Stimulated activated memory B cell treated with anti-CD40 and anti-IgM and Interleukin-4, amounts not matched to agents 10 μg/mL and 1 μg/mL and 100 μg/mL, for 72 hours (primary cell): ENCODE data around the gene THSD7A.

ENCODE experiments used
- ATAC-seq: fragments of 150-1000 bp; cut with Tn5 transposase; 2 replicates; pipeline ENCODE4 v1.10.0; 2021
- H3K27ac Mint-ChIP-seq: one replicate; pipeline ENCODE4 v1.8.0; 2022; ENCODE audit warnings: mild to moderate bottlenecking, mixed read lengths
- H3K27me3 Mint-ChIP-seq: one replicate; pipeline ENCODE4 v1.8.0; 2022; ENCODE audit warnings: mixed read lengths
- H3K36me3 Mint-ChIP-seq: one replicate; pipeline ENCODE4 v1.8.0; 2022; ENCODE audit warnings: mixed read lengths
- H3K4me1 Mint-ChIP-seq: one replicate; pipeline ENCODE4 v1.8.0; 2022; ENCODE audit warnings: mixed read lengths
- H3K4me3 Mint-ChIP-seq: one replicate; pipeline ENCODE4 v1.8.0; 2022; ENCODE audit warnings: mild to moderate bottlenecking, moderate library complexity, mixed read lengths
- H3K9me3 Mint-ChIP-seq: one replicate; pipeline ENCODE4 v1.8.0; 2022; ENCODE audit warnings: mixed read lengths

THSD7A gene

GRCh38 chr7:11709196-11709595 lies 122.8 kb downstream of the THSD7A start:
- no peak for ATAC-seq
- Mint-ChIP-seq H3K9me3 (no peaks in the 10 kb centered on the region), H3K4me1 (no peaks in the 10 kb centered on the region), H3K4me3 (no peak overlapping the region), H3K36me3 (no peaks in the 10 kb centered on the region), H3K27me3 (no peaks in the 10 kb centered on the region), H3K27ac (no peak overlapping the region)

- H3K27ac Mint-ChIP-seq: no peak overlapping the region
- H3K9me3 Mint-ChIP-seq: no peaks in the 10 kb centered on the region
- no peak overlapping the region for H3K4me3 Mint-ChIP-seq
- H3K27me3 Mint-ChIP-seq: no peaks in the 10 kb centered on the region
- H3K4me1 Mint-ChIP-seq: no peaks in the 10 kb centered on the region
- no peak for ATAC-seq
- no peaks in the 10 kb centered on the region for H3K36me3 Mint-ChIP-seq
Measured at GRCh38 chr7:11707606-11708193, 124.3 kb downstream of the THSD7A start.

- H3K9me3 Mint-ChIP-seq: no peaks in the 10 kb centered on the region
- no peaks in the 10 kb centered on the region for H3K36me3 Mint-ChIP-seq
- H3K4me1 Mint-ChIP-seq: no peaks in the 10 kb centered on the region
- H3K4me3 Mint-ChIP-seq: no peak overlapping the region
- no peaks in the 10 kb centered on the region for H3K27me3 Mint-ChIP-seq
- no peak for ATAC-seq
- no peak overlapping the region for H3K27ac Mint-ChIP-seq
Measured at GRCh38 chr7:11706666-11707605, 125.1 kb downstream of the THSD7A start.

GRCh38 chr7:11703829-11704228 lies 128.2 kb downstream of the THSD7A start:
- Mint-ChIP-seq H3K27me3 (no peaks in the 10 kb centered on the region), H3K4me1 (no peaks in the 10 kb centered on the region), H3K9me3 (peaks cover 3% of the 10 kb centered on the region), H3K27ac (no peak overlapping the region), H3K4me3 (no peak overlapping the region), H3K36me3 (no peaks in the 10 kb centered on the region)
- no peak for ATAC-seq

- no peaks in the 10 kb centered on the region for H3K27me3 Mint-ChIP-seq
- H3K27ac Mint-ChIP-seq: no peak overlapping the region
- no peak overlapping the region for H3K4me3 Mint-ChIP-seq
- no peaks in the 10 kb centered on the region for H3K36me3 Mint-ChIP-seq
- peaks cover 3% of the 10 kb centered on the region for H3K9me3 Mint-ChIP-seq
- no peak for ATAC-seq
- H3K4me1 Mint-ChIP-seq: no peaks in the 10 kb centered on the region
Measured at GRCh38 chr7:11702938-11703337, 129.1 kb downstream of the THSD7A start.

- ATAC-seq: no peak
- Mint-ChIP-seq H3K4me3 (no peak overlapping the region), H3K9me3 (peaks cover 3% of the 10 kb centered on the region), H3K4me1 (no peaks in the 10 kb centered on the region), H3K27ac (no peak overlapping the region), H3K36me3 (no peaks in the 10 kb centered on the region), H3K27me3 (no peaks in the 10 kb centered on the region)
Measured at GRCh38 chr7:11701829-11702560, 130.0 kb downstream of the THSD7A start.

GRCh38 chr7:11699666-11700065 lies 132.3 kb downstream of the THSD7A start:
- Mint-ChIP-seq H3K4me3 (no peak overlapping the region), H3K4me1 (no peaks in the 10 kb centered on the region), H3K36me3 (no peaks in the 10 kb centered on the region), H3K9me3 (peaks cover 3% of the 10 kb centered on the region), H3K27ac (no peak overlapping the region), H3K27me3 (no peaks in the 10 kb centered on the region)
- no peak for ATAC-seq

- Mint-ChIP-seq H3K9me3 (peaks cover 3% of the 10 kb centered on the region), H3K4me3 (no peak overlapping the region), H3K27me3 (no peaks in the 10 kb centered on the region), H3K4me1 (no peaks in the 10 kb centered on the region), H3K36me3 (no peaks in the 10 kb centered on the region), H3K27ac (no peak overlapping the region)
- no peak for ATAC-seq
Measured at GRCh38 chr7:11698384-11698871, 133.6 kb downstream of the THSD7A start.

GRCh38 chr7:11690395-11690794 lies 141.6 kb downstream of the THSD7A start:
- no peaks in the 10 kb centered on the region for H3K27me3 Mint-ChIP-seq
- H3K36me3 Mint-ChIP-seq: no peaks in the 10 kb centered on the region
- ATAC-seq: no peak
- no peaks in the 10 kb centered on the region for H3K4me1 Mint-ChIP-seq
- H3K27ac Mint-ChIP-seq: no peak overlapping the region
- H3K4me3 Mint-ChIP-seq: no peak overlapping the region
- H3K9me3 Mint-ChIP-seq: peaks cover 4% of the 10 kb centered on the region

- H3K4me1 Mint-ChIP-seq: no peaks in the 10 kb centered on the region
- peaks cover 8% of the 10 kb centered on the region for H3K9me3 Mint-ChIP-seq
- H3K27ac Mint-ChIP-seq: no peak overlapping the region
- H3K27me3 Mint-ChIP-seq: no peaks in the 10 kb centered on the region
- no peak for ATAC-seq
- H3K4me3 Mint-ChIP-seq: no peak overlapping the region
- no peaks in the 10 kb centered on the region for H3K36me3 Mint-ChIP-seq
Measured at GRCh38 chr7:11689096-11689495, 142.9 kb downstream of the THSD7A start.

- Mint-ChIP-seq H3K4me3 (no peak overlapping the region), H3K27ac (no peak overlapping the region), H3K4me1 (no peaks in the 10 kb centered on the region), H3K9me3 (peaks cover 27% of the 10 kb centered on the region), H3K36me3 (no peaks in the 10 kb centered on the region), H3K27me3 (no peaks in the 10 kb centered on the region)
- ATAC-seq: no peak
Measured at GRCh38 chr7:11681461-11681860, 150.5 kb downstream of the THSD7A start.

- peaks cover 14% of the 10 kb centered on the region for H3K9me3 Mint-ChIP-seq
- no peaks in the 10 kb centered on the region for H3K36me3 Mint-ChIP-seq
- no peak overlapping the region for H3K4me3 Mint-ChIP-seq
- H3K27me3 Mint-ChIP-seq: no peaks in the 10 kb centered on the region
- no peak for ATAC-seq
- H3K27ac Mint-ChIP-seq: no peak overlapping the region
- H3K4me1 Mint-ChIP-seq: no peaks in the 10 kb centered on the region
Measured at GRCh38 chr7:11675163-11675562, 156.8 kb downstream of the THSD7A start.

- no peaks in the 10 kb centered on the region for H3K9me3 Mint-ChIP-seq
- ATAC-seq: no peak
- H3K4me3 Mint-ChIP-seq: no peak overlapping the region
- no peaks in the 10 kb centered on the region for H3K27me3 Mint-ChIP-seq
- H3K27ac Mint-ChIP-seq: no peak overlapping the region
- no peaks in the 10 kb centered on the region for H3K36me3 Mint-ChIP-seq
- H3K4me1 Mint-ChIP-seq: no peaks in the 10 kb centered on the region
Measured at GRCh38 chr7:11668727-11669126, 163.3 kb downstream of the THSD7A start.

- no peak overlapping the region for H3K4me3 Mint-ChIP-seq
- no peaks in the 10 kb centered on the region for H3K36me3 Mint-ChIP-seq
- H3K27ac Mint-ChIP-seq: no peak overlapping the region
- no peak for ATAC-seq
- no peaks in the 10 kb centered on the region for H3K4me1 Mint-ChIP-seq
- H3K9me3 Mint-ChIP-seq: no peaks in the 10 kb centered on the region
- no peaks in the 10 kb centered on the region for H3K27me3 Mint-ChIP-seq
Measured at GRCh38 chr7:11667810-11668185, 164.2 kb downstream of the THSD7A start.

- no peaks in the 10 kb centered on the region for H3K36me3 Mint-ChIP-seq
- no peak overlapping the region for H3K27ac Mint-ChIP-seq
- H3K9me3 Mint-ChIP-seq: no peaks in the 10 kb centered on the region
- no peak overlapping the region for H3K4me3 Mint-ChIP-seq
- no peak for ATAC-seq
- H3K4me1 Mint-ChIP-seq: no peaks in the 10 kb centered on the region
- no peaks in the 10 kb centered on the region for H3K27me3 Mint-ChIP-seq
Measured at GRCh38 chr7:11667071-11667809, 164.8 kb downstream of the THSD7A start.
